NCI-H2107 treated with DMSO at 0.1 percent for 48 hours (cell line): ENCODE measurements around the gene NFYC.

ENCODE experiments used
- DNase-seq: peaks from one replicate; lab custom pipeline; 2025; ENCODE audit not compliant: unreplicated experiment; lab: John Stamatoyannopoulos, UW

The NFYC gene

GRCh38 chr1:40734882-40735628, 43.6 kb downstream of the NFYC start:
- DNase-seq, result no peak

- DNase-seq, result no peak
Observed at GRCh38 chr1:40736085-40736531, 44.6 kb downstream of the NFYC start.

- DNase-seq, result no peak
Observed at GRCh38 chr1:40738831-40739230, 47.3 kb downstream of the NFYC start.

- DNase-seq, result no peak
Observed at GRCh38 chr1:40739455-40740008, 48.0 kb downstream of the NFYC start.

GRCh38 chr1:40740039-40740996, 48.8 kb downstream of the NFYC start:
- DNase-seq, result no peak

GRCh38 chr1:40740997-40741736, 49.7 kb downstream of the NFYC start:
- no peak for DNase-seq

GRCh38 chr1:40742363-40743061, 51.0 kb downstream of the NFYC start:
- DNase-seq, result no peak

- no peak for DNase-seq
Observed at GRCh38 chr1:40743452-40743851, 51.9 kb downstream of the NFYC start.

GRCh38 chr1:40743860-40744259, 52.4 kb downstream of the NFYC start:
- no peak for DNase-seq

- no peak for DNase-seq
Observed at GRCh38 chr1:40745176-40745575, 53.7 kb downstream of the NFYC start.

- DNase-seq, result no peak
Observed at GRCh38 chr1:40746344-40747090, 55.0 kb downstream of the NFYC start.

- no peak for DNase-seq
Observed at GRCh38 chr1:40748841-40749718, 57.6 kb downstream of the NFYC start.

GRCh38 chr1:40749817-40750216, 58.3 kb downstream of the NFYC start:
- no peak for DNase-seq

- no peak for DNase-seq
Observed at GRCh38 chr1:40750451-40750908, 59.0 kb downstream of the NFYC start.

- DNase-seq, result no peak
Observed at GRCh38 chr1:40751802-40752201, 60.3 kb downstream of the NFYC start.

- no peak for DNase-seq
Observed at GRCh38 chr1:40753142-40753882, 61.8 kb downstream of the NFYC start.

GRCh38 chr1:40754201-40754600, 62.7 kb downstream of the NFYC start:
- DNase-seq, result no peak

GRCh38 chr1:40755067-40755466, 63.6 kb downstream of the NFYC start:
- DNase-seq, result no peak
